GM18502 (cell line): Measurements from ENCODE around the gene CAMK2A.

Experiments
- ATAC-seq: cut with Tn5 transposase; IDR thresholded peaks from one replicate; pipeline ENCODE4 v1.9.1; 2021; ENCODE audit warnings: mild to moderate bottlenecking; ENCODE audit not compliant: unreplicated experiment, poor library complexity

CAMK2A gene

DNA sequence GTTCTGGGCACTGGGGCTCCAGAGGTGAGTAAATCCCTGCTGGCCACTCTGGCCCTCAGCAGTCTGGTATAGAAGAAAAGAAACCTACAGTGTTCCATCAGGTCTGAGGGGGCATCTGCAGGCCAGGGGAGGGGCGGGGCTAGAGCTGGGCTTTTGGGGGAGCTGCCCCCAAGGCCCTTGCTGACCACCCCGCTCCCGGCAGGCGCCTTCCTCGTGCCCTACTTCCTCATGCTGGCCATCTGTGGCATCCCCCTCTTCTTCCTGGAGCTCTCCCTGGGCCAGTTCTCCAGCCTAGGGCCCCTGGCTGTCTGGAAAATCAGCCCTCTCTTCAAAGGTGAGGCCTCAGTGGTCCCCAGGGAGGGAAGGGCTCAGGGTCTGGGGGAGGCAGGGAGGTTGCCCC is 93.1 kb downstream of the CAMK2A start:
- no peak for ATAC-seq

- ATAC-seq = no peak
Observed at GRCh38 chr5:150195736-150196485, 93.7 kb downstream of the CAMK2A start.

DNA sequence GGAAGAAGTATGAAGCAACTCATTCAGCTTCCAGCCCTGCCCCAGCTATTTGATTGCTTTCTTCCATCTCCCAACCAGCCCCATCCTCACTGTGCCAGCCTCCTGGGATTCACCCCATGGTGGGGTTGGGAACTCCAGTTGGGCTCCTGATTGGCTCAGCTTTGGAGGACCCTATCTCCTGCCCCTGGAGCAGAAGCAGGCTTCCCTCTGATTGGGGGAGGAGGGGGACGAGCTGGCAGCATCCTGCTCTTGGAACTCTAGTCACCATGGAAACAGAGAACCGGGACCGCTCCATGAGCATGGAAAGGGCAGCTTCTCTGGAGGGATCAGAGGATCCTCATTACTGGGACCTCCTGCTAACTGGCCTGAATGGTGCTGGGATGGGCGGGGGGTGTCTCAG is 97.1 kb downstream of the CAMK2A start:
- ATAC-seq = no peak

- ATAC-seq = no peak
Observed at GRCh38 chr5:150190987-150191386, 98.6 kb downstream of the CAMK2A start.

DNA sequence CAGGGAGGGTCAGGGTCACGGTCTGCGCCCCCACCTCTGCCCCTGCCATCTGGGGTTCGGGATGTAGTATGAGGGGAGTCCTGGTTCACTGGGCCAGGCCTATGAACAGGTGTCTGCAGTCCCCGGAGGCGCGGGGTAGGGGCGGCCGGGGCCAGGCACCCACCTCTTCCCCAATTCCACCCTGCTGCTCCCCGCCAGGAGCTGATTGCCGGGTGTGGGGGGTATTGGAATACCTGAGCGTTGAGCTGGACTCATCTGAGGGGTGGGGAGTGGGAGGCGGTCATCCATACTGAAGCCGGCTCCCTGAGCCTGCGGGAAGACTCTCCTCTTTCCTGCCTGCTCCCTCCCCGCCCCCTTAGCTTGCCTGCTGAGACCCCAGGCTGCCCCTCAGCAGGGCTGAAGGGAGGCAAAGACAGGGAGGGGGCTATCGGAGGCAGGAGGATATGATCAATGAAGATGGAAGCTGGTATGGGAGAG is 99.0 kb downstream of the CAMK2A start:
- no peak for ATAC-seq

DNA sequence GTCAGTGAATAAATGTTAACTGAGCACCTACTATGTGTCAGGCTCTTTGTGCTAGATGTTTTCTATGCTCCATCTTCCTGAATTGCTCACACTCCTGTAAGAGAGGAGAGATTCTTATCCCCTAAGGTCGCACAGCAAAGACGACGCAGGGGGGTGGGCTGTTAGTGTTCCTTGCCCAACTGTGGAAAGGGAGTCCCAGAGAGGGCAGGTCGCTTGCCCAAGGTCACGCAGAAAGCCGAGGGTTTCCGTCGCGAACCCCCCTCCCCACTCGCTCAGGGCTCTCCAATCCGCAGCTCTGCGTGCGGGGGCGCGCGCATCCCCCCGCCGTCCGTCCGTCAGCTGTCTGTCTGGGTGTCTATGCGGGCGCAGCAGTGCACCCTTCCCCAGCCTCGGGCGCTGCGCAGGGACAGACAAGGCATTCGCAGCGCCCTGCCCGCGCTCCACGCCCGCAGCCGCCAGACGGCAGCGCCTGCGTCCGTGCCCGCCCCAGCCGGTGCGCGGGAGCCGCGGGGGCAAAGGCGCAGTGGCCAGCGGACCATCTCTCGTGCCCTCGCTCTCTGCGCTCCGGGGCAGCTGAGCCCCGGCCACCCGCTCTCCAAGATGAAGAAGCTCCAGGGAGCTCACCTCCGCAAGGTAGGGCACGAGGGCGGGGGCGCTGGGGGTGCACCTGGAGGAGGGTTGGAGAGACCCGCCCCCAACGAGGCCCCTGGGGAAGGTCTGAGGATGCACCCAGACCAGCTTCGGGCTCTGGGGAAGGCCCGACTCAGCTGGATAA is 99.7 kb downstream of the CAMK2A start, which contains the start of gene SLC6A7:
Gene SLC6A7 (plus strand): TSS at position 335 of the 775 bp plus-strand sequence. CDS start 266 bp downstream, at position 601.
- no peak for ATAC-seq

DNA sequence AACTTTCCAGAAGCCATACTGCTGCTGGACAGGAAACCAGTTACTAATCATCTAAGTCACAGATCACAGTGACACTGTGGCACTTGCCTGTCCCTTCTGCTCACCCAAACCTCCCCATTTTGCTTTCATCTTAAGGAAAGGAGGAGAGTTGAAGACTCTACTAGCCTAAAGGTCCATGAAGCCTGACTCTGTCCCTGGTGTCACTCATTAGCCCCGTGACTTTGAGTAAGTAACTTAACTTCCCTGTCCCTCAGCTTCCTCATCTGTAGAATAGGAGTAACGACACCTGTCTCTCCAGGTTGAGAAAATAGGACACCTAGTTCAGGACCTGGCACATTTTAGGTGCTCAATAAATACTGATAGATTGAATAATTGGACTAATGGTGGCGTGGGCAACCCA is 100.2 kb downstream of the CAMK2A start:
- no peak for ATAC-seq

- ATAC-seq = no peak
Observed at GRCh38 chr5:150188146-150188842, 101.3 kb downstream of the CAMK2A start.

GRCh38 chr5:150186897-150187296 is 102.7 kb downstream of the CAMK2A start:
- ATAC-seq = no peak

- ATAC-seq = no peak
Observed at GRCh38 chr5:150186137-150186536, 103.4 kb downstream of the CAMK2A start.

- no peak for ATAC-seq
Observed at GRCh38 chr5:150184990-150185912, 104.3 kb downstream of the CAMK2A start.

DNA sequence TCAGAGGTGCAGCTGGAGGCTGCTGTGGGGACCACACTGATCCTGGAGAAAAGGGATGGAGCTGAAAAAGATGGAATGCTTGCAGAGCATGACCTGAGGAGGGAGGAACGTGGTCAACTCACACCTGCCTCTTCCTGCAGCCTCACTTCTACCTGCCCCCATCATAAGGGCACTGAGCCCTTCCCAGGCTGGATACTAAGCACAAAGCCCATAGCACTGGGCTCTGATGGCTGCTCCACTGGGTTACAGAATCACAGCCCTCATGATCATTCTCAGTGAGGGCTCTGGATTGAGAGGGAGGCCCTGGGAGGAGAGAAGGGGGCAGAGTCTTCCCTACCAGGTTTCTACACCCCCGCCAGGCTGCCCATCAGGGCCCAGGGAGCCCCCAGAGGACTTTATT is 105.6 kb downstream of the CAMK2A start:
- no peak for ATAC-seq

- ATAC-seq = no peak
Observed at GRCh38 chr5:150183436-150183835, 106.1 kb downstream of the CAMK2A start.

- ATAC-seq = no peak
Observed at GRCh38 chr5:150182774-150183173, 106.8 kb downstream of the CAMK2A start.

GRCh38 chr5:150181766-150182545 is 107.6 kb downstream of the CAMK2A start:
- ATAC-seq = no peak

DNA sequence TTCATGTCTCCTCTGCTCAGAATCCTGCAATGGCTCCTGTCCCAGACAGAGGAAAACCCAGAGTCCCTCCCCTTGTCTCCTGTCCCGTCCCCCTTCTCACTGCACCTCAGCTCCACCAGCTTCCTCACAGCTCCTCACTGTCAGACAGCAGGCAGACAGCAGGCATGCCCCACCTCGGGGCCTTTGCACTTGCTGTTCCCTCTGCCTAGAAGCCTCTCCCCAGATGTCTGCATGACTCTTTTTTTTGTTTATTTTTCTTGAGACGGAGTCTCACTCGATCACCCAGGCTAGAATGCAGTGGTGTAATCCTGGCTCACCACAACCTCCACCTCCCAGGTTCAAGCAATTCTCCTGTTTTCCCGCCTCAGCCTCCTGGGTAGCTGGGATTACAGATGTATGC is 108.5 kb downstream of the CAMK2A start:
- no peak for ATAC-seq

GRCh38 chr5:150180241-150181026 is 109.1 kb downstream of the CAMK2A start:
- ATAC-seq = no peak

DNA sequence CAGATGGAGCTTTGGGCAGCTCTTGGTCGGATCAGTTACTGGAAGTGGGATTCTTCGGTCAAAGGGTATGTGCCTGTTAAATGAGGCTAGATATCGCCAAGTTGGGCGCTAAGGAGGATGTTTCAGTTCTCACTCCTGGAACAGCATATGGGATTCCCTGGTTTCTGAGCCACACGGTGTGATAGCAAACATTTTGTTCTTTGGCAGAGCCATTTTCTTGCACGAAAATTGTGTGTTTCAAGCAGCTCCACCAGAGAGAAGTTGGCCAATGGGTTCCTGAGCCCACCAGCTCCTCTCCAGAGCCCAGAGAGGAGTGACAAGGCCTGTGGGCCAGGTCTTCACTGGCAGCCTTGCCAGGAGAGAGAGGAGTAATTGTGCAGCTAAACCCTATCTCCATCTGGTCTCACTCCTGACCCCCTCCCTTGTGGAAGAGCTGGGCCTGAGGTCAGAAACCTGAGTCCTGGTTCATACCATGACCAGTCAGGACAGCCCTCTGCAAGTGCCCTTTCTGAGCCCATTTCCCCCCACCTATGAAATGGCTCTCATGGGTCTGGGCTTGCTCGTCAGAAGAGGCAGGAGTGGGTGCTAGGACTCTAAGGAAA is 110.5 kb downstream of the CAMK2A start:
- ATAC-seq = no peak
